SW 1271 (cell line): ENCODE measurements around the gene ERC2.

Experiments
- DNase-seq, 2 experiments: peaks; one replicate each; lab custom pipeline; 2025; lab: John Stamatoyannopoulos, UW

Gene ERC2

GRCh38 chr3:55645422-55645821 lies 822.8 kb downstream of the ERC2 start:
- no peak for DNase-seq

- no peak for DNase-seq
These were observed 825.0 kb downstream of the ERC2 start for GRCh38 chr3:55643283-55643682.

- DNase-seq: no peak
These were observed 826.3 kb downstream of the ERC2 start for GRCh38 chr3:55641964-55642363.

- DNase-seq: no peak
These were observed 828.1 kb downstream of the ERC2 start for GRCh38 chr3:55639896-55640765.

GRCh38 chr3:55639143-55639542 lies 829.1 kb downstream of the ERC2 start:
- DNase-seq: no peak

- DNase-seq: no peak
These were observed 830.2 kb downstream of the ERC2 start for GRCh38 chr3:55637906-55638638.

GRCh38 chr3:55636300-55637195 lies 831.7 kb downstream of the ERC2 start:
- DNase-seq: no peak

- DNase-seq: no peak
These were observed 833.9 kb downstream of the ERC2 start for GRCh38 chr3:55634345-55634744.

- no peak for DNase-seq
These were observed 834.9 kb downstream of the ERC2 start for GRCh38 chr3:55633333-55633732.

- DNase-seq: no peak
These were observed 836.4 kb downstream of the ERC2 start for GRCh38 chr3:55631766-55632331.

- DNase-seq: no peak
These were observed 837.4 kb downstream of the ERC2 start for GRCh38 chr3:55630921-55631299.

- no peak for DNase-seq
These were observed 837.9 kb downstream of the ERC2 start for GRCh38 chr3:55630280-55630920.

- DNase-seq: no peak
These were observed 838.8 kb downstream of the ERC2 start for GRCh38 chr3:55629432-55629831.

GRCh38 chr3:55626279-55626665 lies 842.0 kb downstream of the ERC2 start:
- no peak for DNase-seq

GRCh38 chr3:55624238-55624637 lies 844.0 kb downstream of the ERC2 start:
- DNase-seq: no peak

- no peak for DNase-seq
These were observed 844.5 kb downstream of the ERC2 start for GRCh38 chr3:55623786-55624185.

GRCh38 chr3:55622733-55623132 lies 845.5 kb downstream of the ERC2 start:
- DNase-seq: no peak

GRCh38 chr3:55622116-55622515 lies 846.2 kb downstream of the ERC2 start:
- no peak for DNase-seq

GRCh38 chr3:55621648-55622047 lies 846.6 kb downstream of the ERC2 start:
- no peak for DNase-seq

GRCh38 chr3:55621026-55621422 lies 847.2 kb downstream of the ERC2 start:
- no peak for DNase-seq

- DNase-seq: no peak
These were observed 847.8 kb downstream of the ERC2 start for GRCh38 chr3:55620351-55621025.
